ENCODE results near the gene EFR3B.
"Not testable (repeated sequence)": the region's sequence is repeated elsewhere in the genome, so short reads cannot be mapped to it uniquely, and the experiment has no call there.

Gene EFR3B

GRCh38 chr2:25074826-25075225 is 33.0 kb downstream of the EFR3B start:
- DNase-seq = no peak

GRCh38 chr2:25076749-25077148 is 34.9 kb downstream of the EFR3B start:
- no peak for DNase-seq

GRCh38 chr2:25077789-25078169 is 35.9 kb downstream of the EFR3B start:
- no peak for DNase-seq

GRCh38 chr2:25078170-25079049 is 36.5 kb downstream of the EFR3B start:
- peak; percentile 82 for DNase-seq

GRCh38 chr2:25079050-25079635 is 37.3 kb downstream of the EFR3B start:
- no peak for DNase-seq

GRCh38 chr2:25081237-25081790 is 39.4 kb downstream of the EFR3B start:
- no peak for DNase-seq

- no peak for DNase-seq
These were observed 40.2 kb downstream of the EFR3B start for GRCh38 chr2:25082002-25082622.

- DNase-seq = peak; percentile 46
These were observed 44.1 kb downstream of the EFR3B start for GRCh38 chr2:25085761-25086560.

- DNase-seq = no peak
These were observed 47.1 kb downstream of the EFR3B start for GRCh38 chr2:25088817-25089516.

GRCh38 chr2:25089605-25090315 is 47.9 kb downstream of the EFR3B start:
- DNase-seq = no peak

GRCh38 chr2:25090801-25091200 is 48.9 kb downstream of the EFR3B start:
- no peak for DNase-seq

- DNase-seq = no peak
These were observed 49.4 kb downstream of the EFR3B start for GRCh38 chr2:25091265-25091664.

GRCh38 chr2:25098056-25098455 is 56.2 kb downstream of the EFR3B start:
- no peak for DNase-seq

- no peak for DNase-seq
These were observed 57.0 kb downstream of the EFR3B start for GRCh38 chr2:25098670-25099486.

GRCh38 chr2:25102352-25102751 is 60.5 kb downstream of the EFR3B start:
- DNase-seq = not testable (repeated sequence)

- DNase-seq = no peak
These were observed 61.5 kb downstream of the EFR3B start for GRCh38 chr2:25103287-25103871.

- no peak for DNase-seq
These were observed 62.9 kb downstream of the EFR3B start for GRCh38 chr2:25104736-25105135.

- DNase-seq = no peak
These were observed 63.6 kb downstream of the EFR3B start for GRCh38 chr2:25105336-25106085.

GRCh38 chr2:25109822-25110221 is 67.9 kb downstream of the EFR3B start:
- DNase-seq = no peak

Measured in NCI-H2081 treated with DMSO at 0.1 percent for 48 hours (cell line).